COR-L47 (cell line): ENCODE results near the gene KLHL18.
"Not testable (repeated sequence)": the region's sequence is repeated elsewhere in the genome, so short reads cannot be mapped to it uniquely, and the experiment has no call there.

ENCODE experiments used
- DNase-seq: peaks from one replicate; lab custom pipeline; 2025; lab: John Stamatoyannopoulos, UW

KLHL18 gene

DNA sequence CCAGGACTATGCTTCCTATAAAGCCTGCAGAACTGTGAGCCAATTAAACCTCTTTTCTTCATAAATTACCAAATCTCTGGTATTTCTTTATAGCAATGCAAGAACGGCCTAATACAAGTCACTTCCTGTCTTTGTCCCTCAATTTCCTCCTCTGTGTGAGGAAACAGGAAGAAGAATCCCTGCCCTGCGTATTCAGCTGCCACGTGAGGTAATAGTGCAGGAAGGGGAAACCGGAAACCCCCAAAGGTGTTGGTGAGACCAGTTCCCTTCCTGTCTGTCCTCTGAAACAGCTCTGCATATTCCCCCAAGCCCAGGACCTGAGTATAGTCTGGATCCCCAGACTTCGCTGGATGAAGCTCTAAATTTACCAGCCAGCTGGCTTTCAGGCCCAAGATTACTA, 80.0 kb downstream of the KLHL18 start:
- no peak for DNase-seq

DNA sequence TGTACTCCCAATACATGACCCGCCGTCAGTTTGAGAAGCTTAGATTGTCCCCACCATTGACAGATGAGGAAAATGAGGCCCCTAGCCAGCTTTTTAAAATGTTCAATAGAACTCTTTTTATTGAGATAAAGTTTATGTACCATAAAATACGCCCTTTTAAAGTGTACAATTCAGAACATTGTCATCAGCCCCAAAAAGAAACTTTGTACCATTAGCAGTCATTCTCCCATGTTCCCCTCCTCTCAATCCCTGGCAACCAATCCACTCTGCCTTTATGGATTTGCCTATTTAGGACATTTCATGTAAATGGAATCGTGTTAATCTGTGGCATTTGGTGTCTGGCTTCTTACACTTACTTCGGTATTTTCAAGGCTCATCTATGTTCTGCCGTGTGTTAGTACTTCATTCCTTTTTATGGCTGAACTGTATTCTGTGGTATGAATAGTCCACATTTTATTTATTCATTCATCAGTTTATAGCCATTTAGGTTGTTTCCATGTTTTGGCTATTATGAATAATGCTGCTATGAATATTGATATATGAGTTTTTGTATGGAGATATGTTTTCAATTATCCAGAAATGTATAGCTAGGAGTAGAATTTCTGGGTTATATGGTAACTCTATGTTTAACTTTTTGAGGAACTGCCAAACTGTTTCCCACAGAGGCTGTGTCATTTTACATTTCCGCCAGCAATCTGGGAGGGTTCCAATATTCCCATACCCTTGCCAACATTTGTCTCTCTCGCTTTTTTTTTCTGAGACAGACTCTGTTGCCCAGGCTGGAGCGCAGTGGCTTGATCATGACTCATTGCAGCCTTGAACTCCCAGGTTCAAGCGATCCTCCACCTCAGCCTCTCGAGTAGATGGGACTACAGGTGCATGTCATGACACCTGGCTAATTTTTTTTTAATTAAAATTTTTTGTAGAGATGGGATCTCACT, 82.7 kb downstream of the KLHL18 start:
- no peak for DNase-seq

GRCh38 chr3:47366833-47367232, 84.1 kb downstream of the KLHL18 start:
- DNase-seq: no peak

GRCh38 chr3:47367631-47368030, 84.9 kb downstream of the KLHL18 start:
- DNase-seq: no peak

- DNase-seq: not testable (repeated sequence)
These were observed 87.3 kb downstream of the KLHL18 start for GRCh38 chr3:47370020-47370419.

DNA sequence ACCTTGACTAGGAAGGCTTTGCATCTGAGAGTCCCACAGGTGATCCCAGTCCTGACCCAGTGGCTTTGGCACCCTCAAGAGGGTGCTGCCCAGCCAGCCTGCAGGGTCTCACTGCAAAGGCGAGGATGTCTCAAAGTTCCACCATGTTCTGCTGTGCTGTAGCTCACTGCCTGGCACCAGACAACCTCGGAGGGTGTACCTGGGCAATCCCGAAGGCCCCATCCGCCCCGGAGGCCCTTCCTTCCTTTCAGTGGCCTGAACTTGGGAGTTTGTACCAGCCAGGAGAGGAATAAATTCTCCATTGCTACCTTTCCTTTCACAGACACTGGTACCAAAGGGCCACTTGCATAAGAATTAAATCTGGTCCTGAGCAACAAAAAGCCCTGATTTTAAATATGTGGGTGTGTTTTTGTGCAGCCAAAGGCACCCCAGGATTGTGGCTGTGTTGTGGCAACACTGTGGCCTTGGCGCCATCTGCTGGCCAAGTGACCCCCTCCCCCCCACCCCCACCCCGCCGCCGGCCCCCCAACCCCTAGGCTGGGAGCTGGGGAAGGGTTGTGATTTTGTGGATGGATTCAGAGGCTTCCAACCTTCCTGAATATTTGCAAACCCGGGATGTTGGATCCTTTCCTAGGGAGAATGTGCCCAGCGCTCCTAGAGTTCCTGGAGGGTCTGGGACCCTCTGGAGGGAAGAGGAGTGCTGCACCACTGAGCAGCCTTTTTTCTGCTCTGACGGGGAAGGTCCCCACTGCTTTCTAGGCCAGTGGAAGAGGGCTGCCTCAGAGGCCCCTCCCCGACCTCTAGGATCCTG, 88.3 kb downstream of the KLHL18 start:
- DNase-seq: no peak

DNA sequence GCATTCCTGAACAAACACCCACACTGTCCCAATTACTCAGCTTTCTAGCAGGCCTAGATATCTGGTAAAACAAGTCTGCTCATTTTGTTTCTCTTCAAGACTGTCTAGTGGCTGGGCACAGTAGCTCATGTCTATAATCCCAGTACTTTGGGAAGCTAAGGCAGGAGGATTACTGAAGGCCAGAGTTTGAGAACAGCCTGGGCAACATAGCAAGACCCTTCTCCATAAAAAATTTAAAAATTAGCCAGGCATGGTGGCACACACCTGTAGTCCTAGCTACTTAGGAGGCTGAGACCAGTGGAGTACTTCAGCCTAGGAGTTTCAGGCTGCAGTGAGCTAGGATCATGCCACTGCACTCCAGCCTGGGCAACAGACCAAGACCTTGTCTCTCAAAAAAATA, 91.8 kb downstream of the KLHL18 start:
- DNase-seq: no peak

DNA sequence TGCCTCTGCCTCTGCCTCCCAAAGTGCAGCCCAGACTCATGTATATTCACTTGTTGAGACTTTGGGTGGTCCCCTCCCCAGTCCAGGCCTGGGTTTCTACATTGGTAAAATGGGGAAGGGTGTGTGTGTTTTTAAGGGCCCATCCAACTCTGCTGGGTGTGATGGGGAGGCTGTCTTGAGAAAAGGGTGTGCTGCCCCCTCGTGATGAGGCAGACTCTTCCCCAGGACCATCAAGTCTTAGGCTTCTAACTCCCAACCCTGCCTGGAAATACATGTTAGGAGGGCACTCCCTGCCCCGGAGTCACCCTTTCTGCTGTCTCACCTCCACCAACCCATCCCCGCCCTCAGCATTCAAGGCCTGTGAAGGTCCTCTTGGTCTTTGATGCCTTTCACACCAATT, 93.6 kb downstream of the KLHL18 start:
- no peak for DNase-seq

DNA sequence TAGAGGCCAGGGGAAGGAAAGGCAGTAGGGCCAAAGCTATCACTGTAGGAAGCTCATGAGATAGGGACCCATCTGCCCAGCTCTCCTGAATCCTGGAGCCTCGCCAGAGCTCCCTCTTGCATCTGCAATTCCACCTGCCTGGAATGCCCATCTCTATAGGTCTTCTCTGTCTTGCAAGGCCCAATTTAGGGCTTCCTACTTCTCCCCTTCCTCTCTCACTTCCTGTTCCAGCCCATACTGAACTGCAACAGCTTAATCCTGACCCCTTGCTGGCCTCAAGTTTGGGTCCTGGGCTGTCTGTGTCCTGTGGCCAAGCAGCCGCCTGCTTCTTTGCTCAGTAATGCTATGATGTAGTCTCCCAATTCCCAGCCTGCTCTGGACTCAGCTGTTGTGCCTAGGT, 94.4 kb downstream of the KLHL18 start:
- no peak for DNase-seq

- no peak for DNase-seq
These were observed 96.1 kb downstream of the KLHL18 start for GRCh38 chr3:47378869-47379268.

DNA sequence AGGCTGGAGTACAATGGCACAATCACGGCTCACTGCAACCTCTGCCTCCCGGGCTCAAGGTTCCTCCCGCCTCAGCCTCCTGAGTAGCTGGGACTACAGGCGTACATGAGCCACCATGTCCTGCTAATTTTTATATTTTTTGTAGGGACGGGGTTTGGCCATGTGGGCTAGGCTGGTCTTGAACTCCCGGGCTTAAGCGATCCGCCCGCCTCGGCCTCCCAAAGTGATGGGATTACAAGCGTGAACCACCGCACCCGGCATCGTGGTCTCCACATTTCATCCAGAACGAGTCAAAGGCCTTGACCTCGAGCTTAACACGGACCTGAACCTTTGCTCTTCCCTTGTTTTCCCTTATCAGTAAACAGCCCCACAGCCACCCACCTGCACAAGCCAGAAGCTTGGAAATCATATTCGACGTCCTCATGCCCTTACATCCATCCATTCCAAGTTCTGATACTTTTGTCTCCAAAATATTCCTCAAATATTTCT, 96.7 kb downstream of the KLHL18 start:
- no peak for DNase-seq

- no peak for DNase-seq
These were observed 97.4 kb downstream of the KLHL18 start for GRCh38 chr3:47380026-47380600.

GRCh38 chr3:47380601-47381316, 98.0 kb downstream of the KLHL18 start, which contains the start of gene PTPN23:
PTPN23 (plus strand) TSS chr3:47381021; CDS start chr3:47381097, 76 bp downstream.
- DNase-seq: peak; percentile 93

DNA sequence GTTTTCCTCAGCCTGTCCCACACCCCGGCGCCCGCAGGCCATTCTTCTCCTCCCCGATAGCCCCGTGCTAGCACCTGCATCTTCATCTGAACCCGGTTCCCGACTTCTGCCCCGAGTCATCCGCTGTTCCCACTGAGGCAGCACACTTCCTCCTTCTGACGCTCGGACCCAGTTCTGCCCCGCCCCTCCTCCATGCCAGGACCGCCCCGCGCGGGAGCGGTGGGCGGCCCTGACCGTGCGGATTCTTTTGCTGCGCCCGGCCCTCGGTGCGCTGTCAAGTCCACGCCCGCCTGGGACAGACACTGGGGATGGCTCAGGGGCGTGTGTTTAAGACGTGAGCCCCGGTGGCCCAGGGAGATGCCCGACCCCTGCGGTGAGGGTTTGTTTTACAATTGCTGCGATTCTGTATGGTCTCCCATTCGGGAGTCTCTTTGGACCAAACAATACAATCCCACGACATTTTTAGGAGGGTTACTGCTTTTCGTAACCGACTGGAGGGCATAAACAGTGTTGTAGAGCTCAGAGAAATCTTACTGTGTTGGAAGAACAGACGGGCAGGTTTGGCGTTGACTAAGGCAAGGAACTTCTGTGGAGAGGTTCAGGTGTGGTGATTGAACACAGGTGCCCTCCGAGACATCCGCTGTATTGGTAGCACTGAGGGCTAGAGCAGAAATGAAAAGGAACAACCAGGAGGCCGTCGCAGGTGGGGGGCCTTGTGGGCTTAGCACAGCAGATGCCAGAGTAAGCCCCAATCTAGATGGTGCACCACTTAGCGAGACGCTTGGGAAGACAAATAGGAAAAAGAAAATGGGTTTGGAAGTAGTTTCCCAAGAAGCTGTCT, 98.8 kb downstream of the KLHL18 start:
- peak; percentile 24 for DNase-seq

GRCh38 chr3:47384425-47384824, 101.7 kb downstream of the KLHL18 start:
- no peak for DNase-seq

GRCh38 chr3:47385007-47385406, 102.3 kb downstream of the KLHL18 start:
- no peak for DNase-seq

DNA sequence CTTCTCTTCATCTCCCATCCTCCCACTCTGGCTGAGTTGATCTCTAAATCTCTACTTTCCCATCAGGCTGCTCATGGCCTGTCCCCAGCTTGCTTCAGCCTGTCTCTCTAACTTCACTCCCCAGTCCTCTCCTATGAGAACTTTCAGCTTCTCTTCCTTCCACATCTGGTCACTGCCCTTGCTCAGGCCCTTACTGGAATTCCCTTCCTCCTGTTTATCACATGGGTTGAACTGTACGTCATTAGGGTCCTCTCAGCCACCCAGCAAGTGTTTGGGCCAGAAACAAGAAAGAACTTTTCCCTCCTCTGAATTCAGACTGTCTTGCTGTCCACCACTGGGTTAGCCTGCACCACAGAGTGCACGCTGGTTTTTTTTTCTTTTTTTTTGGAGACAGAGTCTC, 103.1 kb downstream of the KLHL18 start:
- no peak for DNase-seq

DNA sequence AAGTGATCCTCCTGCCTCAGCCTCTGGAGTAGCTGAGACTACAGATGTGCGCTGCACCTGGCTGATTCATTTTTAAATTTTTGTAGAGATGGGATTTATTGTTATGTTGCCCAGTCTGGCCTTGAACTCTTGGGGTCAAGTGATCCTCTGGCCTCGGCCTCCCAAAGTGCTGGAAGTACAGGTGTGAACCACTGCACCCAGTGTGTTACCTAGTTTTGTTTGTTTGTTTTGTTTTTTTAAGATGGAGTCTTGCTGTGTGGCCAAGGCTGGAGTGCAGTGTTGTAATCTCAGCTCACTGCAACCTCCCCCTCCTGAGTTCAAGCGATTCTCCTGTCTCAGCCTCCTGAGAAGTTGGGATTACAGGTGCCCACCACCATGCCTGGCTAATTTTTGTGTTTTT, 110.2 kb downstream of the KLHL18 start:
- no peak for DNase-seq

- no peak for DNase-seq
These were observed 111.6 kb downstream of the KLHL18 start for GRCh38 chr3:47394140-47394870.

- no peak for DNase-seq
These were observed 112.1 kb downstream of the KLHL18 start for GRCh38 chr3:47394881-47395280.
